Activated effector memory CD4-positive, alpha-beta T cell treated with anti-CD3 and anti-CD28 coated beads, Interleukin-2, amount 50 U/mL, for 16 hours (primary cell): ENCODE measurements around the gene COL6A5.
"Not testable (repeated sequence)": the region's sequence is repeated elsewhere in the genome, so short reads cannot be mapped to it uniquely, and the experiment has no call there.

Source experiments
- DNase-seq: peaks from one replicate; pipeline ENCODE4 v3.0.0-alpha.2; 2020

Gene COL6A5

GRCh38 chr3:130345487-130346079, at the start of gene COL6A5:
Gene COL6A5 (plus strand): TSS chr3:130345672. CDS start chr3:130373639, 27,967 bp downstream.
- no peak for DNase-seq

GRCh38 chr3:130299531-130299930, 45.9 kb upstream of the COL6A5 start:
- no peak for DNase-seq

GRCh38 chr3:130300888-130301287, 44.6 kb upstream of the COL6A5 start:
- DNase-seq = no peak

GRCh38 chr3:130310109-130310508, 35.4 kb upstream of the COL6A5 start:
- no peak for DNase-seq

- DNase-seq = no peak
These were observed 33.1 kb upstream of the COL6A5 start for GRCh38 chr3:130312374-130312773.

GRCh38 chr3:130316169-130316568, 29.3 kb upstream of the COL6A5 start:
- no peak for DNase-seq

- DNase-seq = no peak
These were observed 22.0 kb upstream of the COL6A5 start for GRCh38 chr3:130323503-130323902.

GRCh38 chr3:130340766-130341165, 4.7 kb upstream of the COL6A5 start:
- DNase-seq = no peak

GRCh38 chr3:130341388-130341787, 4.1 kb upstream of the COL6A5 start:
- DNase-seq = no peak

- no peak for DNase-seq
These were observed 3.6 kb upstream of the COL6A5 start for GRCh38 chr3:130341882-130342281.

GRCh38 chr3:130342821-130343661, 2.4 kb upstream of the COL6A5 start:
- DNase-seq = no peak

- not testable (repeated sequence) for DNase-seq
These were observed 2.8 kb downstream of the COL6A5 start for GRCh38 chr3:130348258-130348657.

GRCh38 chr3:130354430-130354829, 9.0 kb downstream of the COL6A5 start:
- DNase-seq = no peak

GRCh38 chr3:130374033-130374432, 28.6 kb downstream of the COL6A5 start:
- DNase-seq = no peak

- no peak for DNase-seq
These were observed 29.4 kb downstream of the COL6A5 start for GRCh38 chr3:130374908-130375307.

- no peak for DNase-seq
These were observed 32.6 kb downstream of the COL6A5 start for GRCh38 chr3:130377960-130378676.

GRCh38 chr3:130378677-130379191, 33.3 kb downstream of the COL6A5 start:
- DNase-seq = no peak

GRCh38 chr3:130379274-130379673, 33.8 kb downstream of the COL6A5 start:
- DNase-seq = no peak

- no peak for DNase-seq
These were observed 34.9 kb downstream of the COL6A5 start for GRCh38 chr3:130380398-130380797.

GRCh38 chr3:130383424-130383823, 38.0 kb downstream of the COL6A5 start:
- DNase-seq = no peak

GRCh38 chr3:130384476-130385025, 39.1 kb downstream of the COL6A5 start:
- DNase-seq = no peak

GRCh38 chr3:130386604-130387263, 41.3 kb downstream of the COL6A5 start:
- no peak for DNase-seq
